Fibroblast of lung (primary cell): ENCODE measurements around the gene PCSK4.

ENCODE experiments used
- CTCF ChIP-seq, 2 donors: IDR thresholded peaks in 1 of 2; conservative IDR thresholded peaks in 1 of 2; 1 replicate in 1 of 2; 2 replicates in 1 of 2; pipeline ENCODE4 v1.5.1; 2011 to 2012; ENCODE audit warnings: low read length in 2 of 2, control low read depth in 1 of 2, inconsistent platforms in 1 of 2, low read depth in 1 of 2, mild to moderate bottlenecking in 1 of 2
- EZH2 ChIP-seq: IDR thresholded peaks from 2 replicates; pipeline ENCODE4 v1.5.1; 2012; ENCODE audit warnings: low read length, control low read depth, mild to moderate bottlenecking; ENCODE audit errors: missing control alignments

GRCh38 chr19:1520203-1520780 lies 30.1 kb upstream of the PCSK4 start:
- TF ChIP-seq CTCF (conservative IDR thresholded peaks at IDR 0.05 in 1 of 2, IDR thresholded peaks at IDR 0.05 in 1 of 2; ENCODE audit: low read depth in 1 of 2, low read length in 2 of 2) (no peak), EZH2 (no peak)
